Non-pigmented ciliary epithelial cell (primary cell): Measurements from ENCODE around the gene ATF7.
A peak's percentile ranks its signal among the peaks of the same experiment; 100 is the strongest.
"Not testable (repeated sequence)": the region's sequence is repeated elsewhere in the genome, so short reads cannot be mapped to it uniquely, and the experiment has no call there.

Experiments
- DNase-seq: peaks from one replicate; pipeline ENCODE4 v3.0.0-alpha.2; 2010; ENCODE audit warnings: low read depth

The ATF7 gene

DNA sequence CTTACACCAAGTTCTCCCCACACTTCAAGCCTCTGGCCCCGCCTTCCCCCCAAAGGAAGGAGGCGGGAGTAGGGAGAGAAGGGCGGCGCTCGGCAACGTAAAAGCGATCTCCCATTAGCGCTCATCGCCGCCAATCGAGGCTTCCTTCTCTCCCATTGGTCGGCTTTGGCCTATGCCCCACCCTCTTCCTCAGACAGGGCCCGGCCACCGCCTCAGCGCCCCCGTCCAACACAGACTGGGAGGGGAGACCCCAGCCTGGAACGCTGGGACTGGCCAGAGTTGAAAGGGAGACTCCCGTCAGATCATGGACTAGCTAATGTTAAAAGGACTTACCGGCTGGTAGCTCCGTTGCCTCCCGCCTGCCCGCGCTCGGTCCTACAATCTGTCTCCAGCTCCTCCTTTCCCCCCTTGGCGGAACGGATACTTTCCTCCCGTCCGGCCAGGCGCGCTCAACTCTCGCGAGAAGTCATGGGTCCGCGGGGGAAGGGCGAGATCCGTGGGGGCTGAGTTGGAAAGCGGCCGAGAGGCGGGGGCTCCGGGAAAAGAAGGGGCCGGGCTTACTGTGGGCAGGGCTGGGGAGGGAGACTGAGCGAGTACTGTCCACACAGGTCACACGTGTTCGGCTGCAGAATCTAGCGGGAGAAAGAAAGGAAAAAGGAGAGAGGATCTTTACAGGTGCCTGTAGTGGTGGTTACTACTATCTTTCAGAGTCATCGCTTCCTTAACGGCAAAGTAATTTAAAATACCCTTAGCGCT lies at the start of gene ATF7:
Gene ATF7 (minus strand): TSS at position 437 of the 756 bp plus-strand sequence. CDS start 25,382 bp downstream, outside the sequence.
- DNase-seq: peak; percentile 88

DNA sequence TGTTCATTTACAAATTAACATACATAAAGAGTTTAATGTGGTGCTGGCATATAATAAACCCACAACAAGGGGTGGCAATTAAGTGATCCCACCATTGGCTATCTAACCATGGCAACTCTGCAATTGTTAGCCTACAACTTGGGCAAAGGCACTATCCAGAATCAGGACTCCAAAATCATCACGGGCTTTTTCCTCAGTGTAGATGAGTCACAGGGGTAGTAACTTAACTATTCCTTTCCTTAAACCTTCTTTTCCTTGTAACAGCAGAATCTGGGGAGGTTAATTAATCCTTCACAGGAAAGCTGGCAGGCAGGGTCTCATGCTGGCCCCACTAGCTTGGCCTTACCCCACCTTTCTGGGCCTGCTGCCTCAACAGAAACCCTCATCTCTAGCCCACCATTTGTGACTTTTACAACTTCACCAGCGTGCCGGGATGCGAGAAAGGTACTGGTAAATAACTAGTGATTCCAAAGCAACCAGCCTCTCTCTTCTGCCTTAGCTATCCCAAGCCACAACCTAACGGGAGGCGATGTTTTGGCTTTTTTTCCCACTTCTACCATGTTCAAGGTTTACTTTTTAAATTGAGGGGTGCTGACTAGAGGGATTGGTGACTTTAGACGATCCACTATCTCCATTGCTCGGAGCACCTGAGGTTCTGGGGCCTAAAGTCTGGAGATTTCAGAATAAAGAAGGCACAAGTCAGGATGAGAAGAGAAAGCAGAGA lies 49.0 kb upstream of the ATF7 start:
- DNase-seq: no peak

DNA sequence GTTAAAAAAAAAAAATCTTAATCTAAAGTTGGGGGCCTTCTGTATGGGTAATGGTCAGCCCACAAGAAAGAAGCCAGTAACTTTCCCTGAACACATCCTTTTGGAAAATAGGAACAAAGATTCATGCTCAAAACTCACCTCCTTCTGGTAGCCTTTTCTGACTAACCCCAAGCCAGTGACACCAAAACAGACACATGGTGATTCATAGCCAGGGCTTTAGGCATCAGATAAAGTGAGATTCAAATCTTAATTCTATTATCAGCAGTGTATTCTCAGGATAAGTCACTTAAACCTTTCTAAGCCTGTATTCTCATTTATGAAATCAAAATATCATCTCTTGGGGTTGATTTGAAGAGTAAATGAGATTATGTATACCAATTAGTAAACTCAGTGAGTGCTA lies 44.8 kb upstream of the ATF7 start:
- no peak for DNase-seq

DNA sequence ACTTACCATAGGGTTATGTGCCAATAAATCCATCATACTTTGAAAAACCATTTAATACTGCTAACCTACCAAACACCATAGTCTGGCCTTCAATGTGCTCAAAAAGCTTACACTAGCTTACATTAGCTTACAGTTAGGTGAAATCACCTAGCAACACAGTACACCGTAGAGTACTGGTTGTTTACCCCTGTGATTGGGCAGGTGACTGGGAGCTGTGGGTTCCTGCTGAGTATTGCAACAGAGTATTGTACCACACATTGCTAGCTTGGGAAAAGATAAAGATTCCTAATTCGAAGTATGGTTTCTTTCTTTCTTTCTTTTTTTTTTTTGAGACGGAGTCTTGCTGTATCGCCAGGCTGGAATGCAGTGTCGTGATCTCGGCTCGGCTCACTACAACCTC lies 44.1 kb upstream of the ATF7 start:
- no peak for DNase-seq

DNA sequence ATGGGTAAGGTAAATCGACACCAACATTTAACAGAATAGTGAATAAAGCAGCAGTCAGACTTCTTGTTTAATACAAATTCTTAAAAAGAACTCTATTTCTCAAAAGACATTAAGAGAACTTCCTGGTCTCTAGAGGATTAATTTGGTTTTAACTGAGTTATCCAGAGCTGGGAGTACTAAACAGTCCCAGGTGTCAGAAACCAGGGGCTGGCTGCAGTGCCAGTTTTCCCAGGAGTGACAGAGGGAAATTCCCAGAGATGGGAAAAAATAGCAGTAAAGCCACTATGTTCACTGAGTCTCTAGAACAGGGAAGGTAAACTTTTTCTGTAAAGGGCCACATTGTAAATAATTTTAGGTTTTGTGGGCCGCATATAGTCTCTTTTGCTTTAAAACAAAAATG lies 40.9 kb upstream of the ATF7 start:
- DNase-seq: no peak

DNA sequence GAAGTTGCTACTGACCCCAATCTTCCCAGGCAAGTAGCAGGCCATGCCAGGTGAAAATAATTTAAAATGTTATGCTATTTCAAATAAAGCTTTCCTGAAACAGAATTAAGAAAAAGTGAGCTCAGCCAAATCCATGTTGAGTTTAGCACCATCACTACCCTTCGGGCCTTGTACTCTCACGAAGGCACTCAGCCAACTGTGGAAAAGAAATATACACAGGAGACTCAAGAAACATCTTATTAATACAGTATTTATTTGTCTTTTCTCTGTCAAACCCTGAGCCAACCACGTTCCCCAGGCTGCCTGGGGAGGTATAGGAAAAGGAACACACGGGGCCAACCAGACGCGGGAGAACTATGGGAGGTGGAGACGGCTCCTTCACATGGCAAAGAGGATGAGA lies 38.8 kb upstream of the ATF7 start:
- no peak for DNase-seq

DNA sequence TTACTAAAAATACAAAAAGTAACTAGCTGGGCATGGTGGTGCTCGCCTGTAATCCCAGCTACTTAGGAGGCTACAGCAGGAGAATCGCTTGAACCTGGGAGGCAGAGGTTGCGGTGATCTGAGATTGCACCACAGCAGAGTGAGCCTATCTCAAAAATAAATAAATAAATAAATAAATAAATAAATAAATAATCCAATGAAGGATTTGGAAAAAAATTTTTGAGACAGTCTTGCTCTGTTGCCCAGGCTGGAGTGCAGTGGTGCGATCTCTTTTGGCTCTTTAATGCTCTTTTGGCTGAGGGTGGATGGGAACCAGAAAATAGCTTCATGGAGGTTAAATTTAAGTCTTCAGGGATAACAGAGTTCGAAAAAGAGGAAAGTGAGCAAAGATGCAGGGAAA lies 38.0 kb upstream of the ATF7 start:
- no peak for DNase-seq

DNA sequence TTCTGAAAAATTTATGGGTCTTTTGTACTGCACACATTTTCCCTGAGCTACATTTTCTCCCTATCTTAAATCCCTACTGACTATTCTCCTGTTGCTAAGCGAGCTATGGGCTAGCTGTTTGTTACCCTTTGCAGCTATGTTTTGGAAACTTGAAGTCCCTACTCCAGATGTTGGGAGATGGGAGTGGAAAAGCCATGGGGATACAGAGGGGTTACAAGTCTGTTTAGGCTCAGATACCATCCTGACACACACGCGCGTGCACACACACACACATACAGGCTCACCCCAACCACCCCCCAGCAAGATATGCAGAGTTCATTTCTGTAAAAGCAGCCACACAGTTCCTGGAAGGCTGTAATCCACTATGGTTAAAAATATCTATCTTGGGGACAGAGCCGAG lies 33.9 kb upstream of the ATF7 start:
- DNase-seq: no peak

DNA sequence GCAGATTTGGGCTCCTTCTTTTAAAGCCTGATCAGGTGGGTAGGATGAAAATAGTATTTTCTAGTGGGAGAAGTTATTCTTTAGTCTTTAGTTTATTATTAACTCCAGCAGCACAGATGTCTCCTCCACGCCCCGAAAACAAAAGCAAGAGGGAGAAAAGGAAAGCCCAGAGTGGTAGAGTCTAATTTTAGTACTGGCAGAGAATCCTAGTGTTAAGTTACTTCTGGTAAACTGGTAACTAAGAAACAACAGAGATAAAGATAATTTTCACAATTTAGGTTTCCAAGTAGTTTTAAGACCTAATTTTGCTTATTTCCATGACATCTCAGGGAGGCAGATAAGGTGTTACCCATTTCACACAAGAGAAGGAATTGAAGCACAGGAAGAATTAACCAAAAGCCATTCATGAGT lies 33.4 kb upstream of the ATF7 start:
- no peak for DNase-seq

DNA sequence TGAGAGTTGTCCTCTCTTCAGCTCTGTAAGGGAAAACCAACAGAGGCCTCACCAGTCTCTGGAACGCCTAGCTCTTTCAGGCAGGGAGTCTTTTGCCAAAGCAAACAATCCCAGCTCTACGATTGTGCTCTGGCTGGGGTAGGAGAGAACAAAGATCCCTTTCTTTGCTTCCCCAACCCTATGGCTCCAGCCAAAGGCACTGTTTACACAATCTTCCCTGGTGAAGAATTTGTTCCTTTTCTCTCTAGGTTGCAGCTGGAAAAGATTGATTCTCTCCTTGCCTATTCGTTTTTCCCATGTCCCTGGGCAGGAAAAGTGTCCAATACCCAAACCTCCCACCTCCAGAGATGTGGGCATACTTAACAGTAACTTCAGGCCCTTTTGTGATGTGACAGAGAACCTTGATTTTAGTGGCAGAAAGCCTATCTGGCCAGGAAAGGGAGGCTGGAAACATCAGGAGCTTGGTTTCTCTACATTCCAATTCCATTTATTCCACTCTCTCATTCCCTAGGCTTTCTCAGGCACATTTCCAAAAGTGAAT lies 32.9 kb upstream of the ATF7 start:
- DNase-seq: no peak

DNA sequence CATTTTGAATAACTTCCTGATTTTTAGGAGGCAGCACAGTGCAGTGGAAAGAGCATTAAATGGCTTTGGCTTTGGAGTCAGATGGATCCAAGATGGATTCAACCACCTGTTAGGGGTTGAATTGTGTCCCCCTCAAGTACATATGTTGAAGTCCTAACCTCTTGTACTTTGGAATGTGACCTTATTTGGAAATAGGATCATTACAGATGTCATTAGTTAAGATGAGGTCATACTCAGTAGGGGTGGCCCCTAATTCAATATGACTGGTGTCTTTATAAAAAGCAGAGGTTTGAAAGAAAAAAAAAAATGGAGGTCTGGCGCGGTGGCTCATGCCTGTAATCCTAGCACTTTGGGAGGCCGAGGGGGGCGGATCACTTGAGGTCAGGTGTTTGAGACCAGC lies 30.9 kb upstream of the ATF7 start:
- no peak for DNase-seq

DNA sequence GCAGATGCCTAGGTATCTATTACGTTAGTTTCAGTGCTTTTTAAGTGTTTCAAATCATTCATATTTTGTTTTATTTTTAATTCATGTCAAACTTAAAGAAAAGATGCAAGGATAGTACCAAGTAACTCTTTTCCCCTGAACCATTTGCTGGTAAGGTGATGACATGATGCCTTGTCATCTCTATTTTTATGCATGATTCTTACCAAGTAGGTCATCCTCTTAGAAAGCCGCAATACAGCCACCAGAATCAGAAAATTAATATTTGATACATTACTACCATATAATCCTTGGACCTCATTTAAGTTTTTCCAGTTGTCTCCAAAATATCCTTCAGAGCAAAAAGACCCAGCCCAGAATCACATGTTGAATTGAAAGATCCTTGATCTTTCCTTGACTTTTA lies 27.4 kb upstream of the ATF7 start:
- no peak for DNase-seq

DNA sequence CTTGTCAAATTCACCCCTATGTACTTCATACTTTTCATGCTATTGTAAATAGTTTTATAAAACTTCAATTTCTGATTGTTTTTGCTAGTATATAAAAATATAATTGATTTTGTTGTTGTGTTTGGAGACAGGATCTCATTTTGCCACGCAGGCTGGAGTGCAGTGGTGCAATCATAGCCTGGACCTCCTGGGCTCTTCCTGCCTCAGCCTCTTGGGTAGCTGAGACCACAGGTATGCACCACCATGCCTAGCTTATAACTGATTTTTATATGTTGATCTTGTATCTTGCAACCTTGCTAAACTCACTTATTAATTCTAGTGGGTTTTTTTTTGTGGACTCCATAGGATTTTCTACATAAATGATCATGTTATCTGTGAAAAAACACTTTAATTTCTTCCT lies 26.2 kb upstream of the ATF7 start:
- DNase-seq: no peak

DNA sequence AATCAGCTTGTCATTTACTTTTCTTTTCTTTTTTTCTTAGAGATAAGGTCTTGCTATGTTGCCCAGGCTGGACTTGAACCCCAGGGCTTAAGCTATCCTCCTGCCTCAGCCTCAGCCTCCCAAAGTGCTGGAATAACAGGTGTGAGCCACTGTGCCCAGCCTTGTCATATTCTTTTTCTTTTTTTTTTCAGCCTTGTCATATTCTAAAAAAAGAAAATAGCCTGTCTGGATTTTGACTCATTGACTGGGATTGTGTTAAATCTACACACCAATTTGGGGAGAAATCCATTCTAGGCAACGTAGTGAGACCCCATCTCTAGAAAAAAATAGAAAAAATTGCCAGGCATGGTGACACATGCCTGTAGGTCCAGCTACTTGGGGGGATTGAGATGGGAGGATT lies 25.6 kb upstream of the ATF7 start:
- DNase-seq: no peak

DNA sequence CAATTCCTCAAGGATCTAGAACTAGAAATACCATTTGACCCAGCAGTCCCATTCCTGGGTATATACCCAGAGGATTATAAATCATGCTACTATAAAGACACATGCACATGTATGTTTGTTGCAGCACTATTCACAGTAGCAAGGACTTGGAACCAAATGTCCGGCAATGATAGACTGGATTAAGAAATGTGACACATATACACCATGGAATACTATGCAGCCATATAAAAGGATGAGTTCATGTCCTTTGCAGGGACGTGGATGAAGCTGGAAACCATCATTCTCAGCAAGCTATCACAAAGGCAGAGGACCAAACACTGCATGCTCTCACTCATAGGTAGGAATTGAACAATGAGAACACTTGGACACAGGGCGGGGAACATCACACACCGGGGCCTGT lies 20.1 kb upstream of the ATF7 start:
- DNase-seq: not testable (repeated sequence)

DNA sequence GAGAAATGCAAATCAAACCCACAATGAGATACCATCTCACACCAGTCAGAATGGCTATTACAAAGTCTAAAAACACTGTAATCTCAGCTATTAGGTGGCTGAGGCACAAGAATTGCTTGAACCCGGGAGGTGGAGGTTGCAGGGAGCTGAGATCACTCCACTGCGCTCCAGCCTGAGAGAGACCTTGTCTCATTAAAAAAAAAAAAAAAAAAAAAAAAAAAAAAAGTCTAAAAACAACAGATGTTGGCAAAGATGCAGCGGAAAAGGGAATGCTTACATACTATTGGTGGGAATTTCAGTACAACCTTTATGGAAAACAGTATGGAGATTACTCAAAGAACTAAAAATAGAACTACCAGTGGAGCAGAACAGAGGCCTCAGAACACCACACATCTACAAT lies 19.0 kb upstream of the ATF7 start:
- DNase-seq: no peak

DNA sequence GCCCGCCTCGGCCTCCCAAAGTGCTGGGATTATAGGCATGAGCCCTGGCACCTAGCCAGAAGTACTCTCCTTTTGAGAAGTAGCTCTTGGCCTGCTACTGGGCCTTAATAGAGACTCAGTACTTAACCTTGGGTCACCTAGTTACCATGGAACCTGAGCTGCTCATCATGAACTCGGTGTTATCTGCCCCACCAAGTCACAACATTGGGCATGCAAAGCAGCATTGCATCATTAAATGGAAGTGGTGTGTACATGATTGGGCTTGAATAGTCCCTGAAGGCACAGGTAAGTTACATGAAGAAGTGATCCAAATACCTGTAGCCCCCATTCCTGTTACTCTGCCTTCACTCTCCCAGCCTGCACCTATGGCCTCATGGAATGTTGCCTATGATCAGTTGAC lies 18.0 kb upstream of the ATF7 start:
- DNase-seq: no peak

DNA sequence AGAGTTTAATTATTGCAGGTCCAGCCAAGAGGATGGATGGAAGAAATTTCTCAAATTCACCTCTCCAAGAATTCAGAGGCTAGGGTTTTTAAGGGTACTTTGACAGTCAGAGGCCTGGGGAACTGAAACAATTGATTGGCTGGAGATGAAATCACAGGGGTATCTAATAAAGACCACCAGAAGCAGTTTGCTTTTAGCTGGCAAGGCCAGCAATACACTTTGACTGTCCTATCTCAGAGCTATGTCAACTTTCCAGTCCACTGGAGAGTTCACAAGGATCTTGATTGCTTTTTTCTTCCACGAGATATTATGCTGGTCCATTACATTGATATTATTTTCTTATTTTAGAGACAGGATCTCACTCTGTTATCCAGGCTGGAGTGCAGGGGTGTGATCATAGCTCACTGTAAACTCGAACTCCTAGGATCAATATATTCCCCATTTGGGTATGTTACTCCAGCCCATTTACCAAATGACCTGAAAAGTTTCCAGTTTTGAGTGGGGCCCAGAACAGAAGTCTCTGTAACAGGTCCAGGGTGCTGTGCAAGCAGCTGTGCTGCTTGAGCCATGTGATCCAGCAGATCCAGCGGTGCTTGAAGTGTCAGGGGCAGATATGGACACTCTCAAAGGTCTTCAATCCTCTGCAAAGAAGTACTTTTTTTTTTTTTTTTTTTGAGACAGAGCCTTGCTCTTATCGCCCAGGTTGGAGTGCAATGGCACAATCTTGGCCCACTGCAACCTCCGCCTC lies 17.2 kb upstream of the ATF7 start:
- no peak for DNase-seq

DNA sequence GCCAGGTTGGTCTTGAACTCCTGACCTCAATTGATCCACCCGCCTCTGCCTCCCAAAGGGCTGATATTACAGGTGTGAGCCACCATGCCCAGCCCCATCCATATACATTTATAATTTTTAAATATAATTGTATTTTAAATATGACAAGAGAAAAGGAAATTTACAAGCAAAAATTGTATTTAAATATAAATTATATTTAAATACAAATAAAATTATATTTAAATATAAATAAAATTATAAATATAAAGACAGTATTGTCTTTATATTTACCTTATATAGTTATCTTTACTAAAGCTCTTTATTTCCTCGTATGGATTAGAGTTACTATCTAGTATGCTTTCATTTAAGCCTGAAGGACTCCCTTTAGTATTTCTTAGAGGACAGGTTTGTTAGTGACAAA lies 11.9 kb upstream of the ATF7 start:
- DNase-seq: no peak

DNA sequence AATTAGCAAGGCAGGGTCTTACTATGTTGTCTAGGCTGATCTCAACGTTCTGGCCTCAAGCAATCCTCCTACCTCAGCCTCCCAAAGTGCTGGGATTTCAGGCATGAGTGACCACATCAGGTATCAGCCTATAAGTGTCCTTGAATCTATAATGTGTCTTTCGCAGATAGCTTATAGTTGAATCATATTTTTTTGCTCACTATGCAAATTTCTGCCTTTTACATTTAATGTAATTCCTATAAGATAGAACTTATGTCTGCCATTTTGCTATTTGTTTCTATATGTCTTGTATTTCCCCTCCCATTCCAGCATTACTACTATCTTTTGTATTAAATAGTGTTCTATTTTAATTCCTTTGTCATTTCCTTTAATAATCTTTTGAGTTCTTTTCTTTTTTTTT lies 10.5 kb upstream of the ATF7 start:
- no peak for DNase-seq

DNA sequence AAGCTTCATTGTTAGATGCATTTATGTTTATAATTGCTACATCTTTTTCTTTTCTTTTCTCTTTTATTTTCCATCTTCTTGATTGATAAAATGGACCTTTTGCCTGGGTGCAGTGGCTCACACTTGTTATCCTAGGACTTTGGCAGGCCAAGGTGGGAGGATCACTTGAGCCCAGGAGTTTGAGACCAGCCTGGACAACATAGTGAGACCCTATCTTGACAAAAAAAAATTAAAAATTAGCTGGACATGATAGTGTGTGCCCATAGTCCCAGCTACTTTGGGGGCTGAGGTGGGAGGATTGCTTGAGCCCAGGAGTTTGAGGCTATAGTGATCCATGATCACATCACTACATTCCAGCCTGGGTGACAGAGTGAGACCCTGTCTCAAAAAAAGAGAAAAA lies 9.5 kb upstream of the ATF7 start:
- not testable (repeated sequence) for DNase-seq

DNA sequence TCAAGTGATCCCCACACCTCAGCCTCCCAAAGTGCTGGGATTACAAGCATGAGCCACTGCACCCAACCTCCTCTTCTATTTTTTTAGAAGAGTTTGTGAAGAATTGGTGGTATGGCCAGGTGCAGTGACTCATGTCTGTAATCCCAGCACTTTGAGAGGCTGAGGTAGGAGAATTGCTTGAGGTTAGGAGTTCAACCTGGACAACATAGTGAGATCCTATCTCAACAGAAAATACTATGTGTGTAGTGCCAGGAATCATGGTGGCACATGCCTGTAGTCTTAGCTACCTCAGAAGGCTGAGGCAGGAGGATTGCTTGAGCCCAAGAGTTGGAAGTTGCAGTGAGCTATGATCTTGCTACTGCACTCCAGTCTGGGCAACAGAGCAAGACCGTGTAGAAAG lies 5.5 kb upstream of the ATF7 start:
- DNase-seq: no peak

DNA sequence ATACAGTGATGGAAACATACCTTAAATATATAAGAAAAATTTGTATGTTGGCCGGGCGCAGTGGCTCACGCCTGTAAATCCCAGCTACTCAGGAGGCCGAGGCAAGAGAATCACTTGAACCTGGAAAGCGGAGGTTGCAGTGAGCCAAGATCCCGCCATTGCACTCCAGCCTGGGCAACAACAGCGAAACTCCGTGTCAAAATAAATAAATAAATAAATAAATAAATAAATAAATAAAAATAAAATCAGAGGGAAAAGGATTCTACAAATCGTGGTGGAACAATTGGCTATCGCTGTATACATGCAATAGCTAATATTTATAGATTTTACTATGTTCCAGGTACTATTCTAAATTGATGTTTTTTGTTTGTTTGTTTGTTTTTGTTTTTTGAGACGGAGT lies 1.7 kb upstream of the ATF7 start:
- DNase-seq: no peak
